Measurements from ENCODE around the gene SV2B. TPM values are rescaled to one million over a fixed set of nuclear protein-coding genes. Genes with fewer than 3 reads are reported as not detected.
A peak's percentile ranks its signal among the peaks of the same experiment; 100 is the strongest.

SV2B gene
- total and polyA plus RNA-seq, 3 donors from 2014 or later: 1.6 to 1.7 (median 1.7) TPM

DNA sequence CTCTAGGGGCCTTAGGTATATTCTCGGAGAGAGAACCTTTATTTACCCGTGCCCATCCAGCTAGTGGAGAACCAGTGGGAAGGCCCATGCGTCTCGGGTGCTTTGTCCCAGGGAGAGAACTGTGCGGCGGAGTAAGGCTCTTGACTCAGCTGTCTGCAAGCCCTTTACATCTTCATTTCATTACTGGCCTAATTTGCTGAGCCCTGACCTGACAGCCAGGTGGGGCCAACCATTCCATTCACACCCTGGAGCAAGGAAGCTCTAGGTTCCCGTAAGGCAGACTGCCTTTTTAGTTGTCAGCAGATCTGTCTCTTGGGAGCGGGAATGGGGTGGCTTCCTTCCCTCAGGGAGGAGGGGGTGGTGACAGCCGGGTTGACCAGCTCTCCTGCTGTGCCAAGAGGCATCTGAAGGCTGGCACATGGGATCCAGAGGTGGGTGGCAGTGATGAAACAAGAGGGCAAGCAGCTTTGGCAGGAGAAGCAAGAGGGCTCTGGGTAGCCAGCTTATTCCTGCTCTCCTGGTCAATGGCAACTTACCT lies 36.4 kb downstream of the SV2B start:
- intact Hi-C loops (cut with DNase I; ENCODE audit: low total_unique reads): no loop called here

DNA sequence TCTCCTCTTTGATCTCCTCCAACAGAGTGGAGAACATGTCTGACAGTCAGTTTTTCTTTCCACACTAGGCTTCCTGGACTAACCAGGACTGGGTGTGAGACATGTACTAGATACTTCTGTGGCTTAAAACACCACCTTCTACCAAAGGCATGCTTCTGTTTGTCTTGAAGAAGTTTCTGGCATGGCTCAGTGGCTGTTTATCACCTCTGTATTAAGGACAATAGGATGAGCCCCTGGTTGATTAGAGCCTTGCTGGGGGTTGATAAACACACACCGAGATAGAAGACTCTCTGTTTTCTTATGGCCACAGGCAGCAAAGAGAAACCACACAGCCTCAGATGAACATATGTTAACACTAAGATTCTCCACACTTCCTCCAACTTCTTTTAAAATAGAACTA lies 40.5 kb downstream of the SV2B start:
- Histone ChIP-seq H3K27ac (no peak overlapping the region), H3K4me1 (no peaks in the 10 kb centered on the region), H3K4me3 (no peak overlapping the region), H3K27me3 (no peaks in the 10 kb centered on the region), H3K36me3 (ENCODE audit: low read depth, missing control alignments) (no peaks in the 10 kb centered on the region), H3K9me3 (no peaks in the 10 kb centered on the region)
- DNase-seq: no peak
- 65 to 80% methylated on average over 1 of the region's 1 CpG for WGBS, 2 donors
- TF ChIP-seq, protein P1, sequence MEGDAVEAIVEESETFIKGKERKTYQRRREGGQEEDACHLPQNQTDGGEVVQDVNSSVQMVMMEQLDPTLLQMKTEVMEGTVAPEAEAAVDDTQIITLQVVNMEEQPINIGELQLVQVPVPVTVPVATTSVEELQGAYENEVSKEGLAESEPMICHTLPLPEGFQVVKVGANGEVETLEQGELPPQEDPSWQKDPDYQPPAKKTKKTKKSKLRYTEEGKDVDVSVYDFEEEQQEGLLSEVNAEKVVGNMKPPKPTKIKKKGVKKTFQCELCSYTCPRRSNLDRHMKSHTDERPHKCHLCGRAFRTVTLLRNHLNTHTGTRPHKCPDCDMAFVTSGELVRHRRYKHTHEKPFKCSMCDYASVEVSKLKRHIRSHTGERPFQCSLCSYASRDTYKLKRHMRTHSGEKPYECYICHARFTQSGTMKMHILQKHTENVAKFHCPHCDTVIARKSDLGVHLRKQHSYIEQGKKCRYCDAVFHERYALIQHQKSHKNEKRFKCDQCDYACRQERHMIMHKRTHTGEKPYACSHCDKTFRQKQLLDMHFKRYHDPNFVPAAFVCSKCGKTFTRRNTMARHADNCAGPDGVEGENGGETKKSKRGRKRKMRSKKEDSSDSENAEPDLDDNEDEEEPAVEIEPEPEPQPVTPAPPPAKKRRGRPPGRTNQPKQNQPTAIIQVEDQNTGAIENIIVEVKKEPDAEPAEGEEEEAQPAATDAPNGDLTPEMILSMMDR (IDR thresholded peaks at IDR 0.05): no peak
- TF ChIP-seq POLR2A (IDR thresholded peaks at IDR 0.05): no peak
- intact Hi-C loops (cut with DNase I; ENCODE audit: low total_unique reads): no loop called here

More for the DNA sequence above, 36.4 kb downstream of the SV2B start:
- Histone ChIP-seq H3K4me1 (no peaks in the 10 kb centered on the region), H3K9me3 (no peaks in the 10 kb centered on the region), H3K36me3 (ENCODE audit: low read depth, missing control alignments) (no peaks in the 10 kb centered on the region), H3K27ac (no peak overlapping the region), H3K4me3 (no peak overlapping the region), H3K27me3 (no peaks in the 10 kb centered on the region)
- 81 to 85% methylated on average over 9 of the region's 9 CpGs for WGBS, 2 donors
- TF ChIP-seq, protein P1 (IDR thresholded peaks at IDR 0.05): no peak
- no peak for TF ChIP-seq POLR2A (IDR thresholded peaks at IDR 0.05)
- no peak for DNase-seq

DNA sequence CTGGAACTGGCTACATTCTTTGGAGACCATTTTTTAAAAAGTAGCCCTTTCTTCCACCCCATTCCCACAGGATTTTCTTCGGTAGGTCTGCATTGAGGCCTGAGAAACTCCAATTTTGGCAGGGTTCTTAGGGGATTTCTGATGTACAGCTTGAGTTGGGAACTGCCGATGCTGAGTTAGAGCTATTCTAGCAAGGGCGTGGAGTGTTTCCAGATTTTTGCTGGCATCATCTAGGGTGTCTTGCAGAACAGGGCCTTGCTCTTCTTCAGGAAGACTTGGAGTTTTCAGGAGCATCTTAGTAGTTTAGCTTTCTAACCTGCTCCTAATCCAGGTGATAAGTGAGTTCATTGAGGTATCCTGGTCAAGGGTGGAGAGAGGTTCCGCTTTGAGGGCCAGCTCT lies 41.0 kb downstream of the SV2B start:
- no peak overlapping the region for H3K4me3 ChIP-seq

DNA sequence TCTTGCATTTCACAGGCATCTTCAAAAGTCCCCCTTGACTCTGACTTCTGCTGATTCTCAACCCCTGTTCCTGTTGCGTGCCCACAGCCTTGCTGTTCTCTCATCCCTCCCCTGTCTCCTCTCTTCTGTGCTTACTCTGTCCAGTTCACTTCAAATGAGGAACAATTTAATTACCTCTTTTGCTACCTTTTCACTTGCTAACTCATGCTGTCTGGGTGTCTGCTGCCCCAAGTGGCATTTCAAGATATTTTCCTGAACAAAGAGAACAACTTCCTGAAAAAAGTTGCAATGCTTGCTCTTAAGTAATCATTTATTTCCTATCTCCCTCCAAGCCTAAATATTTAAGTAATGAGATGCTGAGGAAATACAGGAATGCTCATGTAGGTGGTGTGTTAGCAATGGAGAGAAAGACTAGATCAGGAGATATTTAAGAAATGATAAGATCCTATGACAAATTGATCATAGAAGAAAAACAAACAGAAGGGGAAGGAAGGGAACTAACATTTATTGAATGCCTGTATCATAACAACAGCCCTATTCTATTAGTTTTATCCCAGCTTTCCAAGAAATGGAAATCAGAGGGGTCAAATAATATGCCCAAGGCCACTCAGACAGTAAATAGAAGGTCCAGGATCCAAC lies 42.2 kb downstream of the SV2B start:
- H3K27me3 ChIP-seq: no peaks in the 10 kb centered on the region
- no peaks in the 10 kb centered on the region for H3K9me3 ChIP-seq
- intact Hi-C loops (cut with DNase I; ENCODE audit: low total_unique reads): no loop called here
- TF ChIP-seq POLR2A (IDR thresholded peaks at IDR 0.05): no peak
- TF ChIP-seq, protein P1 (IDR thresholded peaks at IDR 0.05): peak in 2 of 3 experiments; percentile 28 to 47
- 76 to 79% methylated on average over 1 of the region's 1 CpG for WGBS, 2 donors
- no peaks in the 10 kb centered on the region for H3K4me1 ChIP-seq
- DNase-seq: no peak
- H3K27ac ChIP-seq: no peak overlapping the region
- H3K36me3 ChIP-seq (ENCODE audit: low read depth, missing control alignments): no peaks in the 10 kb centered on the region
- H3K4me3 ChIP-seq: no peak overlapping the region

More for the DNA sequence above, 41.0 kb downstream of the SV2B start:
- no peaks in the 10 kb centered on the region for H3K9me3 ChIP-seq
- TF ChIP-seq POLR2A (IDR thresholded peaks at IDR 0.05): no peak
- TF ChIP-seq, protein P1 (IDR thresholded peaks at IDR 0.05): no peak
- intact Hi-C loops (cut with DNase I; ENCODE audit: low total_unique reads): no loop called here
- no peak for DNase-seq
- no peaks in the 10 kb centered on the region for H3K36me3 ChIP-seq (ENCODE audit: low read depth, missing control alignments)
- WGBS, 2 donors: 79 to 83% methylated on average over 4 of the region's 4 CpGs
- no peaks in the 10 kb centered on the region for H3K27me3 ChIP-seq
- no peaks in the 10 kb centered on the region for H3K4me1 ChIP-seq
- no peak overlapping the region for H3K27ac ChIP-seq

DNA sequence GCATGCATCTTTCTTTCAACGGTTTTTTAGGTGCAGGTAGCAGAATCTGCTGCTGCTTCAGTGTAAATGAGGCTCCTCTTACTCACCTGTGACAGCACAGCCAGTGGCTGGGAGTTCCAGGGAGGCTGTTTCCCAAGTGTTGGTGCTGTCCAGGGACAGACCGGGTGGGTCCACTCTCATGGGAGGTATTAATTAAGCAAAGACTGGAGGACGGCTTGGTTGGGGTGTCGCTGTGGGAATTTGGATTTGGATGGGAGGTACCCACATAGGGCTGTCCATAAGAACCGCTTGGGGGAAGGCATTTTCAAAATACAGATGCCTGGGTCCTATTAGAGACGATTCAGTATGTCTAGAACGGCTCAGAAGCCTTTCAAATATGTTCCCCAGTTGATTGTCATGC lies 42.9 kb downstream of the SV2B start:
- no peak for DNase-seq
- TF ChIP-seq, protein P1 (IDR thresholded peaks at IDR 0.05): no peak
- TF ChIP-seq POLR2A (IDR thresholded peaks at IDR 0.05): no peak
- H3K9me3 ChIP-seq: no peaks in the 10 kb centered on the region
- H3K27me3 ChIP-seq: no peaks in the 10 kb centered on the region
- WGBS, 2 donors: 69 to 73% methylated on average over 7 of the region's 7 CpGs
- H3K27ac ChIP-seq: no peak overlapping the region
- no peak overlapping the region for H3K4me3 ChIP-seq
- intact Hi-C loops (cut with DNase I; ENCODE audit: low total_unique reads): no loop called here
- H3K36me3 ChIP-seq (ENCODE audit: low read depth, missing control alignments): no peaks in the 10 kb centered on the region
- no peaks in the 10 kb centered on the region for H3K4me1 ChIP-seq

Data from testis (tissue), 3 donors.